SK-N-SH (cell line): ENCODE results near the gene MTAP. TPM values are rescaled to one million over a fixed set of nuclear protein-coding genes. Genes with fewer than 3 reads are reported as not detected.

Source experiments
- CTCF ChIA-PET: fragments of 300-600, 350-600 bp; formaldehyde crosslinking; extraction: SDS; loops from one replicate; lab custom pipeline; 2021; lab: Yijun Ruan, JAX
- POLR2A ChIA-PET: fragments of 350-600 bp; sonication (Branson Sonifier 250); formaldehyde crosslinking; extraction: SDS; loops from one replicate; lab custom pipeline; 2020; ENCODE audit warnings: antibody characterized with exemption, inconsistent platforms; lab: Yijun Ruan, JAX
- DNase-seq: peaks from one replicate; pipeline ENCODE4 v3.0.0; 2012
- H2AFZ ChIP-seq: fragments of 200-600 bp; sonication (generic); 2 replicates; pipeline ENCODE4 v1.8.1; 2016; ENCODE audit warnings: antibody characterized with exemption, mild to moderate bottlenecking, low read depth
- H3F3A ChIP-seq: fragments of 200-600 bp; sonication (generic); replicated peaks from 2 replicates; pipeline ENCODE3; 2016; ENCODE audit warnings: antibody characterized with exemption, mild to moderate bottlenecking; ENCODE audit not compliant: insufficient read depth
- H3K27ac ChIP-seq, 2 experiments: fragments of 200-500 bp in 1 of 2; fragments of 200-600 bp in 1 of 2; sonication (Bioruptor generic) in 1 of 2; sonication (generic), shearing (Covaris generic) in 1 of 2; 2 replicates each; pipeline versions ENCODE4 v1.5.1 to v1.6.1; 2014 to 2016; ENCODE audit warnings: low read depth in 2 of 2, inconsistent platforms in 1 of 2, low read length in 1 of 2, mild to moderate bottlenecking in 1 of 2, mixed read lengths in 1 of 2
- H3K27me3 ChIP-seq: fragments of 200-600 bp; sonication (generic), shearing (Covaris generic); 2 replicates; pipeline ENCODE4 v1.6.1; 2016; ENCODE audit warnings: mixed run types; ENCODE audit not compliant: insufficient read depth
- H3K36me3 ChIP-seq, 2 experiments: fragments of 200-500 bp in 1 of 2; fragments of 200-600 bp in 1 of 2; sonication (Bioruptor generic) in 1 of 2; sonication (generic) in 1 of 2; replicated peaks in 1 of 2; 2 replicates each; pipeline versions ENCODE3 to v1.5.1; 2014 to 2016; ENCODE audit warnings: low read length in 1 of 2, mild to moderate bottlenecking in 1 of 2; ENCODE audit not compliant: insufficient read depth in 2 of 2, control insufficient read depth in 1 of 2
- H3K4me1 ChIP-seq, 2 experiments: fragments of 200-500 bp in 1 of 2; fragments of 200-600 bp in 1 of 2; sonication (Bioruptor generic) in 1 of 2; sonication (generic), shearing (Covaris generic) in 1 of 2; 2 replicates each; pipeline versions ENCODE4 v1.5.1 to v1.6.1; 2014 to 2016; ENCODE audit warnings: low read depth in 1 of 2, low read length in 1 of 2, mixed run types in 1 of 2; ENCODE audit not compliant: insufficient read depth in 2 of 2, control insufficient read depth in 1 of 2
- H3K4me2 ChIP-seq: fragments of 200-600 bp; sonication (generic), shearing (Covaris generic); 2 replicates; pipeline ENCODE4 v1.6.1; 2017; ENCODE audit warnings: mixed run types
- H3K4me3 ChIP-seq, 2 experiments: fragments of 200-500 bp in 1 of 2; fragments of 200-600 bp in 1 of 2; sonication (Bioruptor generic) in 1 of 2; sonication (generic), shearing (Covaris generic) in 1 of 2; 2 replicates each; pipeline versions ENCODE4 v1.5.1 to v1.8.1; 2014 to 2016; ENCODE audit warnings: low read depth in 2 of 2, inconsistent platforms in 1 of 2, low read length in 1 of 2, mild to moderate bottlenecking in 1 of 2, mixed read lengths in 1 of 2, moderate library complexity in 1 of 2
- H3K79me2 ChIP-seq: fragments of 200-600 bp; sonication (generic); 2 replicates; pipeline ENCODE4 v1.8.1; 2017; ENCODE audit warnings: mild to moderate bottlenecking; ENCODE audit not compliant: insufficient read depth
- H3K9ac ChIP-seq: fragments of 200-600 bp; sonication (generic); 2 replicates; pipeline ENCODE4 v1.6.1; 2017; ENCODE audit warnings: mixed run types
- H3K9me2 ChIP-seq: fragments of 200-600 bp; sonication (generic); 2 replicates; pipeline ENCODE4 v1.6.1; 2017; ENCODE audit warnings: mixed run types
- H3K9me3 ChIP-seq: fragments of 200-600 bp; sonication (generic); 2 replicates; pipeline ENCODE4 v1.6.1; 2017; ENCODE audit warnings: mixed run types, mild to moderate bottlenecking, moderate library complexity
- H4K20me1 ChIP-seq: fragments of 200-600 bp; sonication (generic); 2 replicates; pipeline ENCODE4 v1.6.1; 2017; ENCODE audit warnings: mild to moderate bottlenecking, mixed run types; ENCODE audit not compliant: insufficient read depth
- CTCF ChIP-seq: fragments of 200-600 bp; sonication (generic); IDR thresholded peaks from 2 replicates; pipeline ENCODE4 v1.6.1; 2017; ENCODE audit warnings: antibody characterized with exemption, mild to moderate bottlenecking, moderate library complexity
- ELF1 ChIP-seq: IDR thresholded peaks from 2 replicates; pipeline ENCODE4 v1.4.0; 2012
- EP300 ChIP-seq, 2 experiments: IDR thresholded peaks; 2 replicates each; pipeline versions ENCODE4 v1.4.0 to v1.6.1; 2012; ENCODE audit warnings: borderline replicate concordance in 1 of 2, low read depth in 1 of 2, low read length in 1 of 2
- EZH2phosphoT487 ChIP-seq: fragments of 200-600 bp; sonication (generic); IDR thresholded peaks from 2 replicates; pipeline ENCODE4 v1.6.1; 2017; ENCODE audit warnings: low read depth, mixed run types, mild to moderate bottlenecking, antibody characterized with exemption, moderate library complexity, borderline replicate concordance
- FOSL2 ChIP-seq: IDR thresholded peaks from 2 replicates; pipeline ENCODE4 v1.4.0; 2012; ENCODE audit warnings: low read depth, mild to moderate bottlenecking, moderate library complexity, borderline replicate concordance
- FOXJ3 ChIP-seq: sonication (generic); formaldehyde crosslinking; IDR thresholded peaks from 2 replicates; pipeline ENCODE4 v1.5.1; 2020; ENCODE audit warnings: mild to moderate bottlenecking, missing genetic modification reagents
- GATA2 ChIP-seq: sonication (generic); formaldehyde crosslinking; IDR thresholded peaks from 2 replicates; pipeline ENCODE4 v1.5.0; 2020; ENCODE audit warnings: mild to moderate bottlenecking, missing genetic modification reagents
- MEF2A ChIP-seq: IDR thresholded peaks from 2 replicates; pipeline ENCODE4 v1.4.0; 2012; ENCODE audit warnings: low read depth, borderline replicate concordance
- MXI1 ChIP-seq: IDR thresholded peaks from 2 replicates; pipeline ENCODE4 v1.6.1; 2012; ENCODE audit warnings: mild to moderate bottlenecking, low read depth, low read length, improper control_type of control experiment
- NFIC ChIP-seq: IDR thresholded peaks from 2 replicates; pipeline ENCODE4 v1.4.0; 2012; ENCODE audit warnings: borderline replicate concordance
- POLR2AphosphoS5 ChIP-seq: IDR thresholded peaks from 2 replicates; pipeline ENCODE4 v1.6.1; 2012; ENCODE audit warnings: low read depth, low read length
- RAD21 ChIP-seq: IDR thresholded peaks from 2 replicates; pipeline ENCODE4 v1.6.1; 2012; ENCODE audit warnings: mild to moderate bottlenecking, low read length
- RCOR1 ChIP-seq: fragments of 150-350 bp; IDR thresholded peaks from 2 replicates; pipeline ENCODE4 v1.6.1; 2017; ENCODE audit warnings: antibody characterized with exemption, low read length
- SIN3A ChIP-seq: IDR thresholded peaks from 2 replicates; pipeline ENCODE4 v1.6.1; 2012; ENCODE audit warnings: low read depth, mild to moderate bottlenecking, low read length, moderate library complexity, borderline replicate concordance
- SMC3 ChIP-seq: IDR thresholded peaks from 2 replicates; pipeline ENCODE4 v1.6.1; 2012; ENCODE audit warnings: low read depth, low read length, improper control_type of control experiment
- TCF12 ChIP-seq: IDR thresholded peaks from 2 replicates; pipeline ENCODE4 v1.4.0; 2012
- TEAD4 ChIP-seq: IDR thresholded peaks from 2 replicates; pipeline ENCODE4 v1.4.0; 2012; ENCODE audit warnings: mild to moderate bottlenecking, borderline replicate concordance; ENCODE audit not compliant: insufficient read depth
- USF1 ChIP-seq: IDR thresholded peaks from 2 replicates; pipeline ENCODE4 v1.4.0; 2012; ENCODE audit warnings: low read depth, borderline replicate concordance
- YY1 ChIP-seq: IDR thresholded peaks from 2 replicates; pipeline ENCODE4 v1.4.0; 2012; ENCODE audit warnings: low read depth, mild to moderate bottlenecking
- WGBS: methylation state at CpG from one replicate; pipeline ENCODE4 v1.1.6; 2017; ENCODE audit warnings: low lambda C conversion rate; 5-methylcytosine and 5-hydroxymethylcytosine counted together
- polyA plus RNA-seq, 3 experiments: library from polyadenylated mRNA; depleted of rRNA; stranded (reverse); fragments of >200 nt; gene quantifications; 2 replicates each; pipeline ENCODE4 v1.2.3, GENCODE V29; 2012
- TF ChIP-seq, protein P1 (sequence below): IDR thresholded peaks from 2 replicates; pipeline ENCODE4 v1.4.0; 2012; ENCODE audit warnings: low read depth
- TF ChIP-seq, protein P2 (sequence below): fragments of 150-350 bp; IDR thresholded peaks from 2 replicates; pipeline ENCODE4 v1.6.1; 2016; ENCODE audit warnings: mild to moderate bottlenecking, low read depth, low read length

The MTAP gene
- polyA plus RNA-seq, 1 of the 3 experiments (the other 2 are of a cell fraction), result 9.8 TPM

DNA sequence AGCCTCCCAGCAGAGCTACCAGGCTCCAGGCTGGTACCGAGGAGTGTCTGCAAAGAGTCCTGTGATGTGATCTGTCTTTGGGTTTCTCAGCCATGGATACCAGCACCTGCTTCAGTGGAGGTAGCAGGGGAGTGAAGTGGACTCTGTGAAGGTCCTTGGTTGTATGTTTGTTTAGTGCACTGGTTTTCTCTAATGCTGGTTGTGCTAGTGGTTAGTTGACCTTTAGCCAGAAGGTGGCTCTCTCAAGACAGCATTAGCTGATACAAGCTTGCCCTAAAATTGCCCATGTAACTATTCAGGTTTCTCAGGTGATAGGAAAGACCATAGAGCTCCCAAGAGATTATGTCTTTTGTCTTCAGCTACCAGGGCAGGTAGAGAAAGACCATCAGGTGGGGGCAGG lies 87.2 kb downstream of the MTAP start:
- CTCF ChIA-PET, result no interaction called here
- H3F3A ChIP-seq, result no peaks in the 10 kb centered on the region
- no peaks in the 10 kb centered on the region for H3K27me3 ChIP-seq
- no peak overlapping the region for H3K27ac ChIP-seq
- no peak for DNase-seq
- H3K9me3 ChIP-seq, result peaks cover 5% of the 10 kb centered on the region; the same call in 1 of the 2 replicates
- POLR2A ChIA-PET, result no interaction called here
- 100% methylated on average over 1 of the region's 1 CpG for WGBS
- TF ChIP-seq RCOR1 (no peak), EZH2phosphoT487 (no peak), MEF2A (no peak), ELF1 (no peak), MXI1 (no peak), RAD21 (no peak), CTCF (no peak), EP300 (IDR thresholded peaks at IDR 0.05; ENCODE audit: borderline replicate concordance in 1 of 2, low read depth in 1 of 2, low read length in 1 of 2) (no peak), YY1 (no peak), FOSL2 (no peak), TEAD4 (no peak), TCF12 (no peak), FOXJ3 (CRISPR knock-in tag) (no peak)
- TF ChIP-seq, protein P1, sequence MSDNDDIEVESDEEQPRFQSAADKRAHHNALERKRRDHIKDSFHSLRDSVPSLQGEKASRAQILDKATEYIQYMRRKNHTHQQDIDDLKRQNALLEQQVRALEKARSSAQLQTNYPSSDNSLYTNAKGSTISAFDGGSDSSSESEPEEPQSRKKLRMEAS, result no peak
- TF ChIP-seq, protein P2, sequence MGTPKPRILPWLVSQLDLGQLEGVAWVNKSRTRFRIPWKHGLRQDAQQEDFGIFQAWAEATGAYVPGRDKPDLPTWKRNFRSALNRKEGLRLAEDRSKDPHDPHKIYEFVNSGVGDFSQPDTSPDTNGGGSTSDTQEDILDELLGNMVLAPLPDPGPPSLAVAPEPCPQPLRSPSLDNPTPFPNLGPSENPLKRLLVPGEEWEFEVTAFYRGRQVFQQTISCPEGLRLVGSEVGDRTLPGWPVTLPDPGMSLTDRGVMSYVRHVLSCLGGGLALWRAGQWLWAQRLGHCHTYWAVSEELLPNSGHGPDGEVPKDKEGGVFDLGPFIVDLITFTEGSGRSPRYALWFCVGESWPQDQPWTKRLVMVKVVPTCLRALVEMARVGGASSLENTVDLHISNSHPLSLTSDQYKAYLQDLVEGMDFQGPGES, result no peak
- TF ChIP-seq, all 33 proteins: peak for 0
- Histone ChIP-seq H2AFZ (no peak overlapping the region), H3K4me1 (no peaks in the 10 kb centered on the region), H3K4me2 (no peak overlapping the region), H3K9me2 (no peaks in the 10 kb centered on the region), H3K36me3 (peaks cover 0 to 17% of the 10 kb centered on the region in 2 experiments), H3K9ac (no peak overlapping the region), H4K20me1 (no peaks in the 10 kb centered on the region), H3K4me3 (no peak overlapping the region), H3K79me2 (no peaks in the 10 kb centered on the region)

DNA sequence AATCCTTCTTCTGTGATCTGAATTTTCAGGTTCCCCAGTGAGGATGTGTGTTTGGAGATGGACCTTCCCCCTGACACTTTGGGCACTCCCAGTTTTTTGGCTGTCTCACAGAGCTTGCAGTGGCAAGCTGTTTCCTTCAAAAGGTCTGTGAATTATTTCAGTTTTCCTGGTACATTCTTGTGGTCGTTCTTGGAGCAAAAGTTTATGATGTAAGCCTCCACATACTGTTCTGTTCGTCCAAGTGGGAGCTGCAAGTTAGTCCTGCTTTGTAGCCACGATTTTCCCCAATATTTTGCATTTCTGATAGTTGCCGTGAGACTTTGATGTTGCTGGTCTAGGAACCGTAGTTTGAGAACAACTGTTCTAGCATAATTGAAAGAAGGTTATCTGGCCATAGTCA lies 88.3 kb downstream of the MTAP start:
- no peak overlapping the region for H3K4me2 ChIP-seq
- no peak overlapping the region for H2AFZ ChIP-seq
- 99% methylated on average over 4 of the region's 5 CpGs for WGBS
- H3K4me3 ChIP-seq, result no peak overlapping the region
- CTCF ChIA-PET, result interaction anchor here (0.5 kb wide), 1 partner anchor 60 kb away, joined by 3 read pairs; no protein-coding TSS in a partner anchor
- H3K36me3 ChIP-seq, result peaks cover 0 to 17% of the 10 kb centered on the region in 2 experiments
- no peak for DNase-seq
- no peaks in the 10 kb centered on the region for H3K79me2 ChIP-seq
- POLR2A ChIA-PET, result no interaction called here
- peaks cover 5% of the 10 kb centered on the region; the same call in 1 of the 2 replicates for H3K9me3 ChIP-seq
- no peaks in the 10 kb centered on the region for H3K4me1 ChIP-seq
- no peak overlapping the region for H3K27ac ChIP-seq
- H3K27me3 ChIP-seq, result no peaks in the 10 kb centered on the region
- H3K9me2 ChIP-seq, result no peaks in the 10 kb centered on the region
- no peaks in the 10 kb centered on the region for H3F3A ChIP-seq
- H3K9ac ChIP-seq, result no peak overlapping the region
- no peaks in the 10 kb centered on the region for H4K20me1 ChIP-seq
- TF ChIP-seq EZH2phosphoT487 (no peak), SIN3A (no peak), FOXJ3 (CRISPR knock-in tag) (no peak), GATA2 (CRISPR knock-in tag) (no peak), NFIC (no peak), ELF1 (no peak), CTCF (no peak), POLR2AphosphoS5 (no peak), SMC3 (no peak), TEAD4 (no peak), USF1 (no peak)
- TF ChIP-seq, protein P2, result no peak
